GM21447 (cell line): ENCODE data around the gene IGFBP2.

ENCODE experiments used
- ATAC-seq: cut with Tn5 transposase; IDR thresholded peaks from one replicate; pipeline ENCODE4 v1.9.1; 2021; ENCODE audit not compliant: unreplicated experiment

The IGFBP2 gene

GRCh38 chr2:216680951-216681629 is 47.9 kb downstream of the IGFBP2 start:
- ATAC-seq: no peak

DNA sequence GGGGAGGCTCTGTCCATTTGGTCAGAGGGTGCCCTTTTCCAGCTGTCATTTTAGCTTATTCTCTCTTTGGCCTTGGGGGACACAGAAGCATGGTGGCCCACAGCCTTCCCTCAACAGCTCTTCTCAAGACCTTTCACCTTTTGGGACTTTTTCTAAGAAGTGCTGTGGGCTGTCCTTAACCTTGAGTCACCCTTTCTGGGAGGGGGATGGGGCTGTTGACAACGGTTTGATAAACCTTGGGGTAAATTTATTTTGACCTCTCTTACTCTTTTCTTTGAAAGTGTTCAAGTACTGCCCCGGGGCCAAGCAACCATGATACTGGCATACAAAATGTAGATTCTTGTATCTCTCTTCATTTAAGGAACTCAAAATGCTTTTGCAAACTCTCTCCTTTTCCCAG is 48.5 kb downstream of the IGFBP2 start:
- ATAC-seq: no peak

DNA sequence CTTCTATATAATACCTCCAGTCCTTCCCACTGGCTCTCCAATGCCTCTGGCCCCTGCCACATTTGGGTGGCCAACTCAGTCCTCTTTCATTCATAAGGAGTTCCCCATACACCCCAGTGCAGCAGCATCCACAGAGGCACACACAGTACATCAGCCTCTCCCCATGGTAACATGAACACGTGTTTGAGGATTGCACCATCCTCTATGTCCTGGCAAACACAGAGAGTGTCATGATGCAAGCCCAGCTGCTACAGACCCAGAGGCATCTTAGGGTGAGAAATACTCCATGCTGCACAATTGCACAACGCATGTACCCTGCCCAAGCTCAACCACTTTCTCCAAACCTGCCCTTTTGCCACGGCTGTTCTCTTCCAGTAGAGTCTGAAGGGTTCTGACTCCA is 50.6 kb downstream of the IGFBP2 start:
- ATAC-seq: no peak

DNA sequence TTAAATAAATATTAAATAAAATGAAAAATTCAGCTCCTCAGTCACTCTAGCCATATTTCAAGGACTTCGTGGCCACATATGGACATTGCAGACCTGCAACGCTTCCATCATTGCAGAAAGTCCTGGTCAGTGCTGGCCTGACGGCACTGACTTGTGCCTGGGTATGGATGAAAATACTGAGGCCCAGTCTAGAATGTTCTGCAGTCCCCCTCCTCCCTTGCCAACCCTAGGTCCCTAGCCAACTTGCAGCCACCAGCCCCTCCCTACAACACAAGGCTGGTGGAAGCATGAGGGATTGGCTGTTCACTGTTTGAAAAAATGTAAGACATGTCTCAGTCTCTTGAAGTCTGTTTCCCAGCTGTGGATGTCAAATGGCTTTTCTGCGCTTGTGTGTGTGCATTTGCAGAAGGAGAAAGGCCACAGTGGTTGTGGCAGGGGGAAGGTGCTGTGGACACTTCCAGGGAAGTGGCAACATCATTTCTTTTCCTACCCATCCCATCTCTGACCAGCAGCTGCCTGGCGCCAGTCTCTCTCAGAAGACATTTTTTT is 52.2 kb downstream of the IGFBP2 start:
- ATAC-seq: no peak

DNA sequence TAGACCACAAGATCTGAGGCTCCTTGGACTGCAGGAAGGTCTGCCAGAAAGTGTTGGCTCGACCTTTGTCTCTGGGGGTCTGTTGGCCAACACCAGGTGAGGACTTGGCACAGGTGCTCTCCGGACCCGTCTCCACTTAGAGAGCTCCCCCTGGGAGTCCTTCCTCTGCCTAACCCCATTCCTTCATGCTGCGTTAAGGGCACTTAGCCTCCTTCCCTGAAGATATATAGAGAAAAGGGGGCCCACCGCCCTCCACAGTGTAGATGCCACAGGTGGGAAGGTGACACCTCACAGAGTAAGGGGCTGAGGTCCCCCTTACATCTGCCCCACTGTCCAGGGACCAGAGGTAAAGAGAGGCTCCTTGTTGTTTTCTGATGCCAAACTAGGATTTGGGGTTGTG is 53.9 kb downstream of the IGFBP2 start:
- ATAC-seq: no peak

DNA sequence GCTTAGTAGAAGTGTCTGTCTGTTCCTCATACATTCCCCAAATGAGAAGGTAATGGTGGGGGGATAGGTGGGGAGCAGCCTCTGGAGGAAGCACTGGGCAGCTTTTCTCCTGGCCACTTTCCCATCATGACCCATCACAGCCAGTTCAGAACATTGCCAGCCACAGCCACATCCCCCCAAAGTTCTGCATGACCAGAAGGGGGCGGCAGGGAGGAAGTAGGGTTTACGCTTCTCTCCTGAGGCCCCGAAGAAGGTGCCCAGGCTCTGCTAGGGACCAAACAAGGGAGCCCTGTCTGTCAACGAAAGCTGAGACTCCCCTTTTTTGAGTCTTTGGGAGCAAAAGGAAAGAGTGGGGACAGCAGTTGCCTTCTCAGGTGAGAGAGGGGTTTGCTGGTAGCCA is 54.4 kb downstream of the IGFBP2 start:
- no peak for ATAC-seq

DNA sequence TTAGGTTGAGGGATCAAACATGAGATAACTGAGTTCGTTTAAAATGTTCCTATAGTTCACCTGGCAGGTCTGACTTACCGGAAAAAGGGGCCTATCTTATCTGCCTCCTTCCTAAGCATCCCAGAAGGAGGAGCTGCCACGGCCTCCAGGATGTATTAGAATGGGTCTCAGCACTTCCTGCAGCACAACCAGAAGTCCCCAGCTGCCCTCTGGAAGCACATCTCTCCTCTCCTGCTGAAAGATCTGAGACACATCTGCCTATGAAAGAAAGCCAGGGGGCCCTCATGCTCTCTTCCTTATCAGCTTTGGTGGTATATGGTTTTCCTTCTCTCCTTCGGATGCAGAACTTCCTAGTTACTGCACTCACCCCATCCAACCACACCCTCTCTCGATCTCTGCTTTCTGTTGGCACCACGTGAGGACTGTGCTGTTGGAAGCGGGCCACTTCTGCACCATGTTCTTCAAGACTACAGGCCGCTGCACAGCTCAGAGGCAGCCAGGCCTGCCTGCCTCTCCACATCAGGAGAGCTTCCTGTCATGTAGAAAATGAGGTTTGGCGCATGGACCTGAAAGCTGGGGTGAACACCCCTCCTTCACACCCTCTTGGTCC is 55.6 kb downstream of the IGFBP2 start:
- no peak for ATAC-seq

DNA sequence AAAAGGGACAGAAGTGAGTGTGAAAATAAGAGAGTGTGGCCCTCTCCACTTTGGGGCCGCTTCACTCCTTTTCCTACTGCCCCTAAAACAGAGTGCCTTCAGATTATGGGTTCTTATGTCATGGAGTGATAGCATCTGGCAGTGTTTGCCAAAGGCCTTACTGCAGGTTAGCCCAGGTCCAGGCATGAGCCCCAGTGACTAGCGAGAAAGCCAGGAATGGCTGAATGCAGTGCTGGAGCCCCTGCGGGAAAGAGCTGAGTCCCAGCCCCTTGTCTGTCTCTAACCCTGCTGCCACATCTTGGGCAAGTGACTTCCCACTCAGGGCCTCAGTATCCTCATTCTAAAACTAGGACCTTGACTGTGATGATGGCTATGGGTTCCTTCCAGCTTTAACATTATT is 56.2 kb downstream of the IGFBP2 start:
- ATAC-seq: no peak

DNA sequence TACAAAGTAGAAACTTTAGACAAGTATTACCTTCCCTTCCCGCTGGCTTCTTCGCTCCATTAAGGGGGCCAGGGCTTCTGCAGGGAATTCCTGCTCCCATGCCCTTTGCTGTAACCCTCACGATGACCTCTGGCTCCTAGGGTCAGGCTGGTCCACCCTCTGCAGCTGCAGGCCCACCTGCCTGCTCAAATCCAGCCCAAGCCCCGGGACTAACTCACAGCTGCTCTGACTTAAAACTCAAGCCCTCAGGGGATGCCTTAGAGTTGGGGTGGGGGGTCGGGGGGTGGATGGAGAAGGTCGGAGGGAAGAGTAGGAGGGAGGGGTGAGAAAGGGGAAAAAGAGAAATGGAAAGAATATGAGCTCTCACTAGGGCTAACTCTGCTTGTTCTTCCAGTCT is 57.2 kb downstream of the IGFBP2 start:
- no peak for ATAC-seq

GRCh38 chr2:216690853-216691741 is 57.9 kb downstream of the IGFBP2 start:
- no peak for ATAC-seq

GRCh38 chr2:216692636-216693413 is 59.6 kb downstream of the IGFBP2 start:
- peak; percentile 58 for ATAC-seq

GRCh38 chr2:216693414-216694080 is 60.3 kb downstream of the IGFBP2 start:
- ATAC-seq: no peak

DNA sequence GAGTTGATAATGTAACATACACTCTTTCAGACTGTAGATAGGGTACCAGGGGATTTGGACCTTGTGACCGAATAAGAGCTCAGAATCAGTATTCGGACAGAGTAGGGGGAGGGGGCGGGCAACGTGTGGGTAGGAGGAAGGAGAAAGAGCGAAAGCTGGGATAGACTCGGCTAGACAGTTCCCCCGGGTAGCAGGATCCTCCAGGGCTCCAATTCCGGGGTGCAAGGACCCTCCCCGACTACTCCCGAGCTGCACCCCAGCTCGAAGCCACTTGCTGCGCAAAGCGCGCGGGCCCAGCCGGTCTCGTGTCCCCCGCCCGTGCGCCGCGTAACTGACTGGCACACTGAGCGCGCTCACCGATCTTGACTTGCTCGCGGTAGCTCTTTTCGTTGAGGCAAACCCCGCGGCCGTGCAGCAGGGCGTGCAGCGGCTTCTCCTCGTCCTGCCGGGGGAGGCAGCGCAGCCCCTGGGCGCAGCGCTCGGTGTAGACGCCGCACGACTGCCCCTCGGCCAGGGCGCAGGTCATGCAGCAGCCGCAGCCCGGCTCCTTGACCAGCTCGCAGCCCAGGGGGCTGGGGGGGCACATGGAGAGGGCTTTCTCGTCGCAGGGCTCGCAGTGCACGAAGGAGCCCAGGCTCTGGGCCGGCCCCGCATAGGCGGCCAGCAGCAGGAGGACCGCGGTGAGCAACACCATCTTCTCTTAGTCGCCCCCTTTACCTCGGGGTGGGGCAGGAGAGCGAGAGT is 61.0 kb downstream of the IGFBP2 start:
- no peak for ATAC-seq

DNA sequence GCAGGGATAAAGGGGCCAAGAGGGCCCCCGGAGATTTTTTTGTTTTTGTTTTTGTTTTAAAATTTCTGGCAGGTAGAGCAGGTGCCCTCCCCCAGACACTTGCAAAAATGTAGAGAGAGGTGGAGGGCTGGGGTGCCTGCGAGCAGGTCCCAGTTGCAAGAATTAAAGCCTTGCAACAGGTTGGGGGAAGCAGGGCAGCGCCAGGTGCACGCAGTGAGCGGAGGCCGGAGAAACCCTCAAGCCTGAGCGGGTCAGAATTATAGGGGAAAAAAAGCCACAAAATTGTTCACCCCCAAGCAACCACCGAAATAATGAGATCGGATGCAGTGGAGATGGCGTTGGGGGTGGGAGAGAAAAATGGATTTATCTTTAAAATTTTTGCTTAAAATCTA is 61.6 kb downstream of the IGFBP2 start:
- no peak for ATAC-seq

DNA sequence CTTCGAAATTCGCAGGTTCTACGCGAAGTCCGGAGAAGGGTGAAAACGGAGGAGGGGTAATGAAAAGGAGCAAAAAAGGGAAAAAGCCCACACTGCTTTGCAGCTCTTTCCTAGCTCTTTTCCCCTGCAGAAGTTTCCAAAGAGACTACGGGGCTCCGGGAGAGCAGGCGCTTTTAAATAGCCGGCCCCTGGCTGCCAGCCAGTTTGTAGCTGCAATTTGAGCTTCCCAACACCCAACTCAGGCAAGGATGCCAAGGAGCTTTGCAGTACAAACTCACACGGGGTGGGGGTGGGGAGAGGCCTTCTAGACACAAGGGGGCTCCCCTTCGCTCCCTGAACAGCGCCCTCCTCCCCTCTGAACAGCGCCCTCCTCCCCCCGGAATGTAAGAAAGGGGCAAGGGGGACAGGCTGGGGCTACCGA is 62.2 kb downstream of the IGFBP2 start, which contains the start of gene IGFBP5:
TSS of gene IGFBP5 (minus strand) at position 149 of the 421 bp plus-strand sequence. CDS start 774 bp downstream, outside the sequence.
- no peak for ATAC-seq

DNA sequence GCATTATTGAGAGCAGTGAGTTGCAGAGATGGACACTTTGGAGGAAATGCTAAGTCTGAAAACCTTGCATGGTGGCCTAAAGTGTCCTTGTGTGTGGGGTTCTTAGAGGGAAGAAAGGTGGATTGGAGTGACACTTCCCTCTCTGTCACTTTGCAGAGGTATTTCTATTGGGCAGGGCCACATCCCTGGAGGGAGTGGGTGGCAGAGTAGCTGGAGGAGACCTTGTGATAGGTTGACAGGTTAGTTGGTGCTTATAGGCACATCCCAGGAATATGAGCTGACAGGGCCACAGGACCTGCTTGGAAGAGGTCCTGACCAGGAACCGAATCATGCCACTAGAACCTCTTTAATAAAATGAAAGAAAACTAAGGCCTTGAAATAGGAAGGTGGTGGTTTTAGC is 63.1 kb downstream of the IGFBP2 start:
- no peak for ATAC-seq

GRCh38 chr2:216696751-216697560 is 63.7 kb downstream of the IGFBP2 start:
- ATAC-seq: no peak

GRCh38 chr2:216698293-216698692 is 65.1 kb downstream of the IGFBP2 start:
- ATAC-seq: no peak

- ATAC-seq: no peak
Measured at GRCh38 chr2:216698895-216699294, 65.7 kb downstream of the IGFBP2 start.
